H1 (cell line): Measurements from ENCODE around the gene RBM47. TPM values are rescaled to one million over a fixed set of nuclear protein-coding genes. Genes with fewer than 3 reads are reported as not detected.
A peak's percentile ranks its signal among the peaks of the same experiment; 100 is the strongest.

ENCODE experiments used
- CTCF ChIA-PET: fragments of 300-600 bp; sonication (Branson Sonifier 250); formaldehyde crosslinking; loops from one replicate; lab custom pipeline; 2021; ENCODE audit not compliant: partially characterized antibody; lab: Charles Lee
- POLR2A ChIA-PET: fragments of 300-600 bp; sonication (Branson Sonifier 250); formaldehyde crosslinking; loops from one replicate; lab custom pipeline; 2021; ENCODE audit warnings: inconsistent platforms; ENCODE audit not compliant: partially characterized antibody; lab: Charles Lee
- DNase-seq, 2 experiments: peaks; one replicate each; pipeline versions ENCODE4 v3.0.0 to v3.0.0-alpha.2; 2010 to 2022; ENCODE audit warnings: low spot score in 2 of 2, low read depth in 1 of 2, mixed read lengths in 1 of 2
- FAIRE-seq: peaks from 2 replicates; lab custom pipeline; 2011; peaks lifted over from hg19 to GRCh38; lab: Jason Lieb, UNC
- H2AFZ ChIP-seq: 2 replicates; pipeline ENCODE4 v1.8.1; 2012; ENCODE audit warnings: low read length, inconsistent platforms
- H2AK5ac ChIP-seq: 2 replicates; pipeline ENCODE4 v1.6.1; 2013; ENCODE audit warnings: low read depth, low read length
- H2BK120ac ChIP-seq: replicated peaks from 2 replicates; pipeline ENCODE3; 2013; ENCODE audit warnings: low read depth, low read length, inconsistent platforms
- H2BK12ac ChIP-seq: 2 replicates; pipeline ENCODE4 v1.6.1; 2013; ENCODE audit warnings: low read depth, low read length
- H2BK15ac ChIP-seq: 2 replicates; pipeline ENCODE4 v1.6.1; 2013; ENCODE audit warnings: low read length
- H2BK20ac ChIP-seq: 2 replicates; pipeline ENCODE4 v1.6.1; 2013; ENCODE audit warnings: low read length
- H2BK5ac ChIP-seq: 2 replicates; pipeline ENCODE4 v1.6.1; 2013; ENCODE audit warnings: low read depth, low read length
- H3K14ac ChIP-seq: 2 replicates; pipeline ENCODE4 v1.6.1; 2013; ENCODE audit warnings: inconsistent platforms; ENCODE audit not compliant: insufficient read length
- H3K18ac ChIP-seq: 2 replicates; pipeline ENCODE4 v1.6.1; 2013; ENCODE audit warnings: low read length; ENCODE audit errors: extremely low read depth
- H3K23ac ChIP-seq: 2 replicates; pipeline ENCODE4 v1.6.1; 2013; ENCODE audit warnings: inconsistent platforms; ENCODE audit not compliant: insufficient read length
- H3K23me2 ChIP-seq: 2 replicates; pipeline ENCODE4 v1.6.1; 2013; ENCODE audit warnings: low read depth, low read length
- H3K27ac ChIP-seq: 2 replicates; pipeline ENCODE4 v1.6.1; 2011; ENCODE audit warnings: low read depth, low read length, inconsistent platforms
- H3K27me3 ChIP-seq, 4 experiments: replicated peaks in 1 of 4; 1 replicate in 1 of 4; 2 replicates in 3 of 4; pipeline versions ENCODE4 v1.6.1 to v1.8.1; 2011 to 2013; ENCODE audit warnings: low read length in 3 of 4, mild to moderate bottlenecking in 3 of 4, inconsistent platforms in 2 of 4, mixed read lengths in 2 of 4, moderate library complexity in 1 of 4; ENCODE audit not compliant: control insufficient read depth in 3 of 4, insufficient read depth in 3 of 4; ENCODE audit errors: extremely low read depth in 1 of 4
- H3K36me3 ChIP-seq, 4 experiments: 2 replicates each; pipeline versions ENCODE4 v1.6.1 to v1.8.1; 2011 to 2013; ENCODE audit warnings: mild to moderate bottlenecking in 4 of 4, low read length in 3 of 4, moderate library complexity in 2 of 4, control low read depth in 1 of 4, inconsistent platforms in 1 of 4; ENCODE audit not compliant: insufficient read depth in 4 of 4, control insufficient read depth in 2 of 4
- H3K4ac ChIP-seq: replicated peaks from 2 replicates; pipeline ENCODE3; 2013; ENCODE audit warnings: low read length, low read depth, mixed read lengths, inconsistent platforms; ENCODE audit not compliant: insufficient read length
- H3K4me1 ChIP-seq, 4 experiments: replicated peaks in 1 of 4; 1 replicate in 1 of 4; 2 replicates in 3 of 4; pipeline versions ENCODE4 v1.6.1 to v1.8.1; 2011 to 2013; ENCODE audit warnings: low read length in 3 of 4, inconsistent platforms in 2 of 4, mixed read lengths in 1 of 4; ENCODE audit not compliant: insufficient read depth in 4 of 4, control insufficient read depth in 3 of 4
- H3K4me2 ChIP-seq, 2 experiments: 2 replicates each; pipeline versions ENCODE4 v1.6.1 to v1.8.1; 2011 to 2013; ENCODE audit warnings: low read depth in 2 of 2, low read length in 2 of 2, control low read depth in 1 of 2, inconsistent platforms in 1 of 2, mild to moderate bottlenecking in 1 of 2; ENCODE audit not compliant: insufficient read depth in 1 of 2
- H3K4me3 ChIP-seq, 4 experiments: fragments of 200-600, 300-600 bp in 1 of 4; sonication (generic), shearing (Covaris generic), sonication (Bioruptor Twin) in 1 of 4; 2 replicates each; pipeline versions ENCODE4 v1.5.1 to v1.8.1; 2011 to 2016; ENCODE audit warnings: low read length in 4 of 4, low read depth in 3 of 4, control low read depth in 2 of 4, inconsistent platforms in 2 of 4, mild to moderate bottlenecking in 2 of 4, mixed read lengths in 1 of 4, moderate library complexity in 1 of 4; ENCODE audit not compliant: insufficient read depth in 2 of 4; ENCODE audit errors: extremely low read depth in 1 of 4
- H3K56ac ChIP-seq: replicated peaks from 2 replicates; pipeline ENCODE3; 2013; ENCODE audit warnings: low read depth, mild to moderate bottlenecking, mixed read lengths, low read length, inconsistent platforms; ENCODE audit not compliant: insufficient read length
- H3K79me1 ChIP-seq: 2 replicates; pipeline ENCODE4 v1.6.1; 2013; ENCODE audit warnings: low read depth, low read length, control low read depth
- H3K79me2 ChIP-seq, 2 experiments: 2 replicates each; pipeline versions ENCODE4 v1.6.1 to v1.8.1; 2012 to 2013; ENCODE audit warnings: low read length in 2 of 2, mild to moderate bottlenecking in 2 of 2, inconsistent platforms in 1 of 2; ENCODE audit not compliant: insufficient read depth in 2 of 2, control insufficient read depth in 1 of 2
- H3K9ac ChIP-seq, 4 experiments: replicated peaks in 1 of 4; 1 replicate in 1 of 4; 2 replicates in 3 of 4; pipeline versions ENCODE4 v1.6.1 to v1.8.1; 2011 to 2013; ENCODE audit warnings: low read depth in 3 of 4, low read length in 3 of 4, control low read depth in 2 of 4, mild to moderate bottlenecking in 2 of 4, moderate library complexity in 2 of 4, inconsistent platforms in 1 of 4; ENCODE audit errors: extremely low read depth in 1 of 4
- H3K9me3 ChIP-seq, 2 experiments: 2 replicates each; pipeline versions ENCODE4 v1.6.1 to v1.8.1; 2012 to 2013; ENCODE audit warnings: mild to moderate bottlenecking in 2 of 2, moderate library complexity in 2 of 2, control low read depth in 1 of 2, inconsistent platforms in 1 of 2, low read depth in 1 of 2, low read length in 1 of 2, mixed read lengths in 1 of 2; ENCODE audit not compliant: insufficient read depth in 2 of 2
- H4K20me1 ChIP-seq, 2 experiments: replicated peaks in 1 of 2; 2 replicates each; pipeline versions ENCODE3 to v1.8.1; 2011 to 2013; ENCODE audit warnings: inconsistent platforms in 2 of 2, low read length in 2 of 2, mild to moderate bottlenecking in 1 of 2; ENCODE audit not compliant: insufficient read depth in 2 of 2, control insufficient read depth in 1 of 2
- H4K5ac ChIP-seq: 2 replicates; pipeline ENCODE4 v1.6.1; 2013; ENCODE audit warnings: low read length, low read depth, mixed read lengths, inconsistent platforms; ENCODE audit not compliant: insufficient read length
- H4K8ac ChIP-seq: 2 replicates; pipeline ENCODE4 v1.8.0; 2013; ENCODE audit warnings: mild to moderate bottlenecking, moderate library complexity, low read length, inconsistent platforms; ENCODE audit not compliant: insufficient read depth; ENCODE audit errors: extremely low read depth
- H4K91ac ChIP-seq: replicated peaks from 2 replicates; pipeline ENCODE3; 2013; ENCODE audit warnings: low read length, mixed read lengths, inconsistent platforms; ENCODE audit not compliant: insufficient read length
- BACH1 ChIP-seq: IDR thresholded peaks from 2 replicates; pipeline ENCODE4 v1.6.1; 2012; ENCODE audit warnings: low read length, improper control_type of control experiment
- CEBPB ChIP-seq: IDR thresholded peaks from 2 replicates; pipeline ENCODE4 v1.6.1; 2012; ENCODE audit warnings: low read depth, low read length
- CHD1 ChIP-seq: IDR thresholded peaks from 2 replicates; pipeline ENCODE4 v1.6.1; 2012; ENCODE audit warnings: low read depth, low read length, improper control_type of control experiment
- CREB1 ChIP-seq: IDR thresholded peaks from 2 replicates; pipeline ENCODE4 v1.6.1; 2012; ENCODE audit warnings: inconsistent platforms
- HDAC2 ChIP-seq, 2 experiments: fragments of 300-600 bp in 1 of 2; sonication (generic) in 1 of 2; IDR thresholded peaks; 2 replicates each; pipeline ENCODE4 v1.6.1; 2011 to 2012; ENCODE audit warnings: low read depth in 2 of 2, low read length in 2 of 2, mild to moderate bottlenecking in 2 of 2, moderate library complexity in 2 of 2, borderline replicate concordance in 1 of 2, inconsistent platforms in 1 of 2
- KDM5A ChIP-seq: fragments of 200-600 bp; IDR thresholded peaks from 2 replicates; pipeline ENCODE4 v1.7.1; 2012; ENCODE audit warnings: mild to moderate bottlenecking, low read length, inconsistent platforms, mixed read lengths
- SIRT6 ChIP-seq: IDR thresholded peaks from one replicate; pipeline ENCODE4 v1.7.1; 2012; ENCODE audit warnings: low read length, inconsistent platforms
- SIX5 ChIP-seq: IDR thresholded peaks from 2 replicates; pipeline ENCODE4 v1.6.1; 2011; ENCODE audit warnings: mild to moderate bottlenecking, low read depth, low read length
- TAF1 ChIP-seq: IDR thresholded peaks from 2 replicates; pipeline ENCODE4 v1.6.1; 2011; ENCODE audit warnings: mild to moderate bottlenecking, low read depth, low read length
- TCF12 ChIP-seq: IDR thresholded peaks from 2 replicates; pipeline ENCODE4 v1.6.1; 2011; ENCODE audit warnings: low read depth, mild to moderate bottlenecking, low read length
- YY1 ChIP-seq: IDR thresholded peaks from 2 replicates; pipeline ENCODE4 v1.6.1; 2011; ENCODE audit warnings: low read depth, mild to moderate bottlenecking, low read length
- WGBS, 2 experiments: shearing (Covaris generic) in 1 of 2; methylation state at CpG; one replicate each; pipeline versions ENCODE4 v1.1.6 to v1.1.7; 2013 to 2015; ENCODE audit warnings: low lambda C conversion rate in 2 of 2, mixed read lengths in 2 of 2, inconsistent platforms in 1 of 2, low coverage in 1 of 2, missing lambda C conversion rate in 1 of 2; ENCODE audit not compliant: insufficient replicate concordance in 2 of 2, insufficient coverage in 1 of 2, insufficient read length in 1 of 2; ENCODE audit errors: extremely low coverage in 1 of 2, missing lambda C conversion rate in 1 of 2; 5-methylcytosine and 5-hydroxymethylcytosine counted together
- polyA plus RNA-seq, 7 experiments: library from polyadenylated mRNA; depleted of rRNA in 3 of 7; stranded (reverse) in 5 of 7; unstranded in 2 of 7; fragments of >200 nt in 5 of 7; fragments of 200-250 nt in 2 of 7; gene quantifications; 1 replicate in 5 of 7; 2 replicates in 1 of 7; 4 replicates in 1 of 7; pipeline versions ENCODE4 v1.2.1 to v1.2.3, GENCODE V29; 2011 to 2013; ENCODE audit warnings: missing spikeins in 2 of 7, mixed read lengths in 2 of 7
- total RNA-seq: library from RNA; stranded (reverse); fragmentation: NEBNext Ultra II Directional; extraction: Animal tissue kit (Norgen Biotek cat#: 25700); gene quantifications from 2 replicates; pipeline ENCODE4 v1.2.1, GENCODE V29; 2021
- TF ChIP-seq, protein P1 (sequence below): IDR thresholded peaks from 2 replicates; pipeline ENCODE4 v1.6.1; 2011; ENCODE audit warnings: low read depth, mild to moderate bottlenecking, low read length; ENCODE audit not compliant: insufficient read depth
- TF ChIP-seq, protein P2 (sequence below): IDR thresholded peaks from 2 replicates; pipeline ENCODE4 v1.6.1; 2011; ENCODE audit warnings: low read length, improper control_type of control experiment

Gene RBM47
- total and polyA plus RNA-seq, 2 of the 8 experiments (the other 6 are each of a cell fraction or from before 2014, with no cell fraction given), result 42.8 to 78.9 TPM

GRCh38 chr4:40627540-40627939 lies 2.1 kb downstream of the RBM47 start:
- H3K27me3 ChIP-seq, result no peaks in the 10 kb centered on the region
- H3K36me3 ChIP-seq, result no peaks in the 10 kb centered on the region
- H3K4ac ChIP-seq, result no peak overlapping the region
- DNase-seq (no peak), FAIRE-seq (no peak)
- WGBS, 2 experiments, result 22% methylated on average over 1 of the region's 1 CpG; no CpG with 5 or more reads in 1 of the 2 experiments
- peaks cover 6% of the 10 kb centered on the region for H3K79me1 ChIP-seq
- peak overlapping the region in 2 of 4 experiments; percentile 29 to 77; a peak in 4 of 8 replicates for H3K4me3 ChIP-seq
- H2BK20ac ChIP-seq, result no peak overlapping the region
- peaks cover 12% of the 10 kb centered on the region for H3K23me2 ChIP-seq
- no peak overlapping the region for H4K91ac ChIP-seq
- no peak overlapping the region for H2AFZ ChIP-seq
- TF ChIP-seq, protein P1, sequence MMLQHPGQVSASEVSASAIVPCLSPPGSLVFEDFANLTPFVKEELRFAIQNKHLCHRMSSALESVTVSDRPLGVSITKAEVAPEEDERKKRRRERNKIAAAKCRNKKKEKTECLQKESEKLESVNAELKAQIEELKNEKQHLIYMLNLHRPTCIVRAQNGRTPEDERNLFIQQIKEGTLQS, result no peak
- no peak for TF ChIP-seq YY1
- no peak for TF ChIP-seq TAF1
- no peak for TF ChIP-seq KDM5A
- no peak for TF ChIP-seq CEBPB
- TF ChIP-seq, protein P2, sequence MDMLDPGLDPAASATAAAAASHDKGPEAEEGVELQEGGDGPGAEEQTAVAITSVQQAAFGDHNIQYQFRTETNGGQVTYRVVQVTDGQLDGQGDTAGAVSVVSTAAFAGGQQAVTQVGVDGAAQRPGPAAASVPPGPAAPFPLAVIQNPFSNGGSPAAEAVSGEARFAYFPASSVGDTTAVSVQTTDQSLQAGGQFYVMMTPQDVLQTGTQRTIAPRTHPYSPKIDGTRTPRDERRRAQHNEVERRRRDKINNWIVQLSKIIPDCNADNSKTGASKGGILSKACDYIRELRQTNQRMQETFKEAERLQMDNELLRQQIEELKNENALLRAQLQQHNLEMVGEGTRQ, result no peak
- no peak for TF ChIP-seq CHD1
- no peak for TF ChIP-seq CREB1
- no peak for TF ChIP-seq TCF12
- TF ChIP-seq HDAC2 (IDR thresholded peaks at IDR 0.05; ENCODE audit: borderline replicate concordance in 1 of 2, low read depth in 2 of 2, low read length in 2 of 2), result no peak
- no peak for TF ChIP-seq BACH1
- no peak for TF ChIP-seq SIRT6
- TF ChIP-seq SIX5, result no peak
- no peak overlapping the region for H2BK15ac ChIP-seq
- H3K4me2 ChIP-seq, result peak overlapping the region; percentile 77 to 99
- no peak overlapping the region for H2BK5ac ChIP-seq
- H3K18ac ChIP-seq, result no peak overlapping the region
- H3K27ac ChIP-seq, result no peak overlapping the region
- H4K20me1 ChIP-seq, result no peaks in the 10 kb centered on the region
- H3K9ac ChIP-seq, result no peak overlapping the region
- ChIA-PET CTCF (interaction anchor here (0.5 kb wide), 1 partner anchor 11 kb away, joined by 3 read pairs; no protein-coding TSS in a partner anchor), POLR2A (interaction anchor here (0.7 to 2.8 kb wide), 7 partner anchors 9 to 522 kb away, joined by 3 to 7 read pairs (median 4); no protein-coding TSS in a partner anchor)
- H3K79me2 ChIP-seq, result peaks cover 12 to 58% of the 10 kb centered on the region in 2 experiments
- no peaks in the 10 kb centered on the region for H3K9me3 ChIP-seq
- no peak overlapping the region for H3K14ac ChIP-seq
- no peak overlapping the region for H3K23ac ChIP-seq
- no peak overlapping the region for H3K56ac ChIP-seq
- H2BK120ac ChIP-seq, result no peak overlapping the region
- H4K5ac ChIP-seq, result peak overlapping the region; percentile 33
- no peak overlapping the region for H4K8ac ChIP-seq
- no peak overlapping the region for H2AK5ac ChIP-seq
- no peak overlapping the region for H2BK12ac ChIP-seq
- H3K4me1 ChIP-seq, result peaks cover 10 to 22% (median 20%) of the 10 kb centered on the region in 4 experiments; a peak in 6 of 7 replicates
